ENCODE data around the gene RAB40B.

DNA sequence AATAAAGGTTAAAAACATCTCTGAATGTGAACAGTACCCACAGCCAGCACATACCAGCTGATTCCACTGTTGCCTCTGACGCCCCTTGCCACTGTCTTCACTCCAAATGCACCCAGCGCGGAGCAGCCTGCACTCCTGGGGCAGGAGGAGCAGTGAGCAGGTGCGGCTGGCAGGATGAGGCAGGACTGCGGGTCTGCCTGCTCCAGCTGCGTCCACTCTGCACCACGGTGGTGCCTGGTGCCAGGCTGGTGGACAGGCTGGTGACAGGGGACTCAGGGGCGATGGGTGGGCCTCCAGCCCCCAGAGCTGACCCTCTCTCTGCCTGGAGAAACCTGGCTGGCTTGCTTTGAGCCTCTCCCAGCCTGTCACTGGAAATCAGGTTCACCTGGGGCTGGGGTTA lies 9.4 kb downstream of the RAB40B start:
- no peak for TF ChIP-seq POLR2A (IDR thresholded peaks at IDR 0.05; ENCODE audit: low read length)
- TF ChIP-seq GATA1 (IDR thresholded peaks at IDR 0.05; ENCODE audit: low read depth, low read length) = no peak

All from erythroblast (primary cell).